GM12875 (cell line): ENCODE results near the gene CENPS.
"Not testable (repeated sequence)": the region's sequence is repeated elsewhere in the genome, so short reads cannot be mapped to it uniquely, and the experiment has no call there.

Experiments
- H3K4me3 ChIP-seq: one replicate; pipeline ENCODE4 v1.5.1; 2011; ENCODE audit warnings: low read depth, low read length, control low read depth
- CTCF ChIP-seq: IDR thresholded peaks from 2 replicates; pipeline ENCODE4 v1.5.1; 2011; ENCODE audit warnings: low read depth, mild to moderate bottlenecking, control low read depth, inconsistent platforms, low read length, moderate library complexity, borderline replicate concordance; ENCODE audit not compliant: insufficient read depth

Gene CENPS

GRCh38 chr1:10451287-10451686, 21.1 kb downstream of the CENPS start:
- no peak overlapping the region for H3K4me3 ChIP-seq

GRCh38 chr1:10456048-10456447, 25.8 kb downstream of the CENPS start:
- H3K4me3 ChIP-seq = no peak overlapping the region
- TF ChIP-seq CTCF = no peak

More at GRCh38 chr1:10451287-10451686, 21.1 kb downstream of the CENPS start:
- no peak for TF ChIP-seq CTCF

- no peak overlapping the region for H3K4me3 ChIP-seq
- no peak for TF ChIP-seq CTCF
These were observed 26.4 kb downstream of the CENPS start for GRCh38 chr1:10456661-10457060.

GRCh38 chr1:10457462-10457861, 27.2 kb downstream of the CENPS start:
- H3K4me3 ChIP-seq = not testable (repeated sequence)

- TF ChIP-seq CTCF = no peak
These were observed 27.6 kb downstream of the CENPS start for GRCh38 chr1:10457875-10458274.

GRCh38 chr1:10459184-10459583, 29.0 kb downstream of the CENPS start:
- H3K4me3 ChIP-seq = no peak overlapping the region
- no peak for TF ChIP-seq CTCF

More at GRCh38 chr1:10457875-10458274, 27.6 kb downstream of the CENPS start:
- no peak overlapping the region for H3K4me3 ChIP-seq

- no peak for TF ChIP-seq CTCF
- H3K4me3 ChIP-seq = no peak overlapping the region
These were observed 36.8 kb downstream of the CENPS start for GRCh38 chr1:10467078-10467477.

- H3K4me3 ChIP-seq = no peak overlapping the region
- TF ChIP-seq CTCF = no peak
These were observed 39.8 kb downstream of the CENPS start for GRCh38 chr1:10470043-10470442.
